MM.1S (cell line): ENCODE data around the gene HOXC10.

Experiments
- EZH2 ChIP-seq: fragments of 300-600 bp; sonication (generic); optimal IDR thresholded peaks from 2 replicates; pipeline ENCODE3; 2017; ENCODE audit warnings: low read depth, mild to moderate bottlenecking, antibody characterized with exemption, low read length, mixed read lengths
- EZH2phosphoT487 ChIP-seq: fragments of 300-600 bp; sonication (generic); IDR thresholded peaks from 2 replicates; pipeline ENCODE4 v1.6.1; 2018; ENCODE audit warnings: antibody characterized with exemption, low read length
- TF ChIP-seq, protein P1 (sequence below): fragments of 300-600 bp; sonication (generic); IDR thresholded peaks from 2 replicates; pipeline ENCODE4 v1.5.1; 2016; ENCODE audit warnings: antibody characterized with exemption, low read length, mixed read lengths

- TF ChIP-seq, protein P1, sequence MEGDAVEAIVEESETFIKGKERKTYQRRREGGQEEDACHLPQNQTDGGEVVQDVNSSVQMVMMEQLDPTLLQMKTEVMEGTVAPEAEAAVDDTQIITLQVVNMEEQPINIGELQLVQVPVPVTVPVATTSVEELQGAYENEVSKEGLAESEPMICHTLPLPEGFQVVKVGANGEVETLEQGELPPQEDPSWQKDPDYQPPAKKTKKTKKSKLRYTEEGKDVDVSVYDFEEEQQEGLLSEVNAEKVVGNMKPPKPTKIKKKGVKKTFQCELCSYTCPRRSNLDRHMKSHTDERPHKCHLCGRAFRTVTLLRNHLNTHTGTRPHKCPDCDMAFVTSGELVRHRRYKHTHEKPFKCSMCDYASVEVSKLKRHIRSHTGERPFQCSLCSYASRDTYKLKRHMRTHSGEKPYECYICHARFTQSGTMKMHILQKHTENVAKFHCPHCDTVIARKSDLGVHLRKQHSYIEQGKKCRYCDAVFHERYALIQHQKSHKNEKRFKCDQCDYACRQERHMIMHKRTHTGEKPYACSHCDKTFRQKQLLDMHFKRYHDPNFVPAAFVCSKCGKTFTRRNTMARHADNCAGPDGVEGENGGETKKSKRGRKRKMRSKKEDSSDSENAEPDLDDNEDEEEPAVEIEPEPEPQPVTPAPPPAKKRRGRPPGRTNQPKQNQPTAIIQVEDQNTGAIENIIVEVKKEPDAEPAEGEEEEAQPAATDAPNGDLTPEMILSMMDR = no peak
- TF ChIP-seq EZH2phosphoT487 = no peak
- no peak for TF ChIP-seq EZH2
These were observed 43.8 kb upstream of the HOXC10 start for GRCh38 chr12:53941187-53941586.
